ENCODE results near the gene LILRB3.

GRCh38 chr19:54211235-54211634 is 11.6 kb downstream of the LILRB3 start:
- TF ChIP-seq CTCF (IDR thresholded peaks at IDR 0.05 in 8 of 11, conservative IDR thresholded peaks at IDR 0.05 in 3 of 11) (no peak), POLR2AphosphoS5 (IDR thresholded peaks at IDR 0.05) (peak in 1 of 3 donors; percentile 58), POLR2A (IDR thresholded peaks at IDR 0.05) (no peak)

All from spleen (tissue), 7 donors.